ENCODE data around the gene KIAA1755. TPM values are rescaled to one million over a fixed set of nuclear protein-coding genes. Genes with fewer than 3 reads are reported as not detected.

Gene KIAA1755
- total RNA-seq, 1 experiment from 2014 or later = 0.17 TPM

DNA sequence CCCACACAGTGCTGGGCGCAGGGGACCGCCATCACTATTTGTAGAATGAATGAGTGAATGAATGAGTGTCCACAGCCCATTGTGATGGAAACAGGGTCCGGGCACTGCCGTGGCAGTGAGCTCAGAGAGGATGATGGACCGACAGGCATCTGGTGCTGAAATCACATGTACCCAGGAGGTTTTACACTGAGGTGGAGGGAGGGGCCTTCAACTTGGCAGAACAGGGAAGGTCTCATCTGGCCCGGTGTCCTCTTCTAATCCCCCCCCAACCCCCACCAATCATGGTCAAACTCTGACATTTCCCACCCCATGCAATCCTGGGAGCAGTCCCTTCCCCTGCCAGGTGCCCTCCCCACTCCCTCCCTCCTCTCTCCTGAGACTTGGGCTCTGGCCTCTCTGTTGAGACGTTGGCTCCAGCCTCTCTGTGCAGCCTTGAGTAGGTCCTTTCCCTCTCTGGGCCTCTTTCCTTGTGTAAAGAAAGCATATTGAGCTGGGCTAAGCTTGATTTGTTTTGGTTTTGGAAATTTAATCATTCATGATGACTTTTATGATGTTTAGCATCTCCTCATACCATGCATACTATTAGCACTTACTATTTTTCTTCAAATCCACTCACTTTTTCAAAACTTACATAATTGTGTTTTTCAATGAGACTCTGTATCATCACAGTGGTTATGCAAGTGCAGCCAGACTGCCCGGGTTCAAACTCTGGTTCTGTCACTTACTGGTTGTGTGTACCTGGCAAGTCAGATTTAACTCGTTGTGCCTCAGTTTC lies 10.8 kb downstream of the KIAA1755 start:
- peaks cover 7% of the 10 kb centered on the region for H3K4me1 ChIP-seq (ENCODE audit: insufficient read depth, low read length)

More for the DNA sequence above, 10.8 kb downstream of the KIAA1755 start:
- WGBS (ENCODE audit: extremely low coverage, insufficient read length, low lambda C conversion rate) = no CpG with 5 or more reads among the region's 9 CpGs
- Mint-ChIP-seq H3K27ac (peak overlapping the region in 1 of 3 experiments; percentile 59; a peak in 1 of 7 replicates), H3K9me3 (peaks cover 3 to 7% of the 10 kb centered on the region in 2 experiments; a peak in 4 of 5 replicates), H3K27me3 (ENCODE audit: low read depth) (peaks cover 3% of the 10 kb centered on the region), H3K36me3 (ENCODE audit: insufficient read depth in 1 of 3, low read depth in 3 of 3) (peaks cover 0 to 3% (median 0%) of the 10 kb centered on the region in 3 experiments; a peak in 1 of 7 replicates), H3K4me1 (peaks cover 14 to 39% of the 10 kb centered on the region in 2 experiments), H3K4me3 (no peak overlapping the region)
- no peak overlapping the region for H2BK120ac ChIP-seq (ENCODE audit: low read depth, low read length, poor library complexity, severe bottlenecking)
- H3K79me2 ChIP-seq (ENCODE audit: insufficient read depth, low read length) = no peaks in the 10 kb centered on the region
- H3K23me2 ChIP-seq (ENCODE audit: insufficient read length, low read depth, low read length, poor library complexity, severe bottlenecking) = no peaks in the 10 kb centered on the region
- H2BK15ac ChIP-seq (ENCODE audit: low read depth, low read length) = no peak overlapping the region
- no peak overlapping the region for H3K27ac ChIP-seq (ENCODE audit: insufficient read length, low read depth, low read length)
- H3K9me3 ChIP-seq (ENCODE audit: control insufficient read depth, low read depth, low read length) = no peaks in the 10 kb centered on the region
- H3T11ph ChIP-seq (ENCODE audit: low read length) = no peak overlapping the region
- H2AFZ ChIP-seq (ENCODE audit: low read length) = no peak overlapping the region
- no peak overlapping the region for H4K5ac ChIP-seq (ENCODE audit: insufficient read length, low read depth, low read length)
- H3K4me2 ChIP-seq (ENCODE audit: insufficient read depth, insufficient read length, low read length) = no peak overlapping the region
- TF ChIP-seq, protein P1, sequence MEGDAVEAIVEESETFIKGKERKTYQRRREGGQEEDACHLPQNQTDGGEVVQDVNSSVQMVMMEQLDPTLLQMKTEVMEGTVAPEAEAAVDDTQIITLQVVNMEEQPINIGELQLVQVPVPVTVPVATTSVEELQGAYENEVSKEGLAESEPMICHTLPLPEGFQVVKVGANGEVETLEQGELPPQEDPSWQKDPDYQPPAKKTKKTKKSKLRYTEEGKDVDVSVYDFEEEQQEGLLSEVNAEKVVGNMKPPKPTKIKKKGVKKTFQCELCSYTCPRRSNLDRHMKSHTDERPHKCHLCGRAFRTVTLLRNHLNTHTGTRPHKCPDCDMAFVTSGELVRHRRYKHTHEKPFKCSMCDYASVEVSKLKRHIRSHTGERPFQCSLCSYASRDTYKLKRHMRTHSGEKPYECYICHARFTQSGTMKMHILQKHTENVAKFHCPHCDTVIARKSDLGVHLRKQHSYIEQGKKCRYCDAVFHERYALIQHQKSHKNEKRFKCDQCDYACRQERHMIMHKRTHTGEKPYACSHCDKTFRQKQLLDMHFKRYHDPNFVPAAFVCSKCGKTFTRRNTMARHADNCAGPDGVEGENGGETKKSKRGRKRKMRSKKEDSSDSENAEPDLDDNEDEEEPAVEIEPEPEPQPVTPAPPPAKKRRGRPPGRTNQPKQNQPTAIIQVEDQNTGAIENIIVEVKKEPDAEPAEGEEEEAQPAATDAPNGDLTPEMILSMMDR (conservative IDR thresholded peaks at IDR 0.05) = no peak
- H2AK5ac ChIP-seq (ENCODE audit: insufficient read length, low read length) = no peak overlapping the region
- no peaks in the 10 kb centered on the region for H3K27me3 ChIP-seq (ENCODE audit: insufficient read depth, low read length)
- H3K4ac ChIP-seq (ENCODE audit: low read depth, low read length) = no peak overlapping the region
- H3K9ac ChIP-seq (ENCODE audit: extremely low read depth, insufficient read length, low read length) = no peak overlapping the region
- no peaks in the 10 kb centered on the region for H3K79me1 ChIP-seq (ENCODE audit: insufficient read depth, low read depth, low read length, poor library complexity, severe bottlenecking)
- no peak overlapping the region for H4K8ac ChIP-seq (replicated peaks; ENCODE audit: insufficient read length, low read depth, low read length)
- DNase-seq = no peak
- no peak overlapping the region for H2BK12ac ChIP-seq (ENCODE audit: insufficient read length, low read depth, low read length)
- no peak overlapping the region for H3K14ac ChIP-seq (ENCODE audit: insufficient read depth, low read length)
- H4K91ac ChIP-seq (ENCODE audit: insufficient read length, low read depth, low read length) = no peak overlapping the region
- H3K56ac ChIP-seq (ENCODE audit: insufficient read length, low read depth, low read length) = no peak overlapping the region
- no peaks in the 10 kb centered on the region for H4K20me1 ChIP-seq (ENCODE audit: control insufficient read depth, insufficient read depth, insufficient read length)
- no peak overlapping the region for H2BK20ac ChIP-seq (ENCODE audit: low read depth, low read length, poor library complexity, severe bottlenecking)
- H3K18ac ChIP-seq (ENCODE audit: insufficient read length, low read depth, low read length) = no peak overlapping the region
- H3K23ac ChIP-seq (ENCODE audit: insufficient read length, low read depth, low read length) = no peak overlapping the region
- H2BK5ac ChIP-seq (ENCODE audit: insufficient read length, low read length) = no peak overlapping the region

Data from H9 (cell line).